HG02623 (cell line): ENCODE measurements around the gene IL18RAP.

Experiments used
- ATAC-seq: cut with Tn5 transposase; IDR thresholded peaks from one replicate; pipeline ENCODE4 v1.9.1; 2021; ENCODE audit warnings: moderate library complexity; ENCODE audit not compliant: unreplicated experiment

IL18RAP gene

GRCh38 chr2:102451968-102452367, 29.0 kb downstream of the IL18RAP start:
- ATAC-seq = no peak

DNA sequence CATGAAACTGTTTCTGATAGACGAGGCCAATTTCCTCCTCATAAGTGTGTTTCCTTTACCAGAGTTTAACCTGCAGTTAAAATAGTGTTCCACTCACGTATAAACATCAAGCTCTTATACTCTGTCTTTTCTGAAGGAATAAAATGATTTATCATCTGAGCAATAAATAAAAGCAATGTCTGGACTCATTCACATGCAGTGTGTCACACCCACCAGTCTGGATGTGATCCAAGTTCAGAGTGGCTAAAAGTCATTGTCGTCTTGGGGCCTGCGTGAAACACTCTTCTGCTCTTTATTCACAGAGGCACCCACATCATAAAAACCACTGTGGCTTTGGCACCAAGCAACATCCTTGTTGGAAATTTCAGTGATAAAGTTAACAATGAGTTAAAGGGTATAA, 30.5 kb downstream of the IL18RAP start:
- no peak for ATAC-seq

DNA sequence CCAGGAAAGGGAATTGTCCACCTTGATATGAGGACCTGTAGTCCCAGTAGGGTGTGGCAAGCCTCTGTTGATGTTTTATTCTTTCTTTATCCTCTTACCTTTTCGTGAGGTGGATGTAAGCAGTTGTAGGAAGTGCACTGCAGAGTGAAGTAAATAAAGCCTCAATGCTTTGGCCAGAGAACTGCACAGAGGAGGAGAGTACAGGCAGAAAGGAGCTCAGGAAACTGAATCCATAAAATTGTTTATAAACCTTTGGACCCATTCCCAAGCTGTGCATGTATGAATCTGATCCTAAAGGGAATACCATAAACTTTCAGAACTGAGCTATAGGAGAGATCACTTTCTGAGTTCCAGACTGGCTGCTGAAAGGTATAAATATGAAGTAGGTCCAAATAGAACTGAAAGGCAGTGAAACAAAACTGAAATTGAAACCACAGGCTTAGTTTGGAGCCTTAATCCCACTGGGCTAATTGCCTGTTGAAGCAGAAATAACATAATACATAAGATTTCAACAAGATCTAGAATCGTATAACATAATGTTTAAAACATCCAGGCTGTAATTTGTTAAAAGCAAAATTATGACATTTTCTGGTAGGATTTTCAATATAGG, 32.2 kb downstream of the IL18RAP start:
- ATAC-seq = no peak

- ATAC-seq = no peak
Observed at GRCh38 chr2:102460467-102460866, 37.5 kb downstream of the IL18RAP start.

DNA sequence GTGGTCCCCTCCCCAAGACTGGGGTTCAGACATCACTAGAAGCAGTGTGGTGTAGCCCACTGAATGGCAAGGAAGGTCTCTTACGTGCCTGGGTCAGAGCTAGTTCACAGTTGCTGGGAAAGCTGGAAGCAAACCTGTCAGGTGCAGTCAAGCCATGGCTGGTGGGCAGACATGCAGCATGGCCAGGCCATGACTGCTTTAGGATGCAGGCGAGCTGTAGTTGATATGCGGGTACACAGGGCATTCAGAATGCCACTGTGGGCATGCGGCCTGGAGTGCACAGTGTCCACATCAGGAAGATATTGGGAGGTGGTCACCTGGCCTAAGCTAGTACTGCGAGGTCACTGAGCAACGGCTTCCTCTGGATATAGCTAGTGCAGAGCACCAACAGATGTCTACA, 38.2 kb downstream of the IL18RAP start:
- ATAC-seq = no peak

DNA sequence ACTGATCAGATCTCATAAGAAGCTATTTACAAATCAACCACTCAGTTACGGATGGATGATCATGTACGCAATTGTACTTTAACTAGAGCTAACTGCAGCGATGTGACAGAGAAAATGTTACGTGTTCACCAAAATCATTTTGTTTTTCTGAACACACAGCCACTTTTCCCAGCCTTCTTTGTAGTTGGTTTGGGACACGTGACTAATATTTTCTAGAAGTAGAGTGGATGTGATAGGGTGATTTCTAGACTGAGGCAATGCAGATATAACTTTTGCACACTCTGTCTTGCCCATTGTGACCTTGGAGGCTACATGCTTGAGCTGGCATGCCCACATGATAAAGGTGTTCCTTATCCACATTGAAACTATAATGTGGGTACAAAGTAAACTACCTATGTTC, 40.2 kb downstream of the IL18RAP start:
- no peak for ATAC-seq

- no peak for ATAC-seq
Observed at GRCh38 chr2:102470168-102470567, 47.2 kb downstream of the IL18RAP start.

DNA sequence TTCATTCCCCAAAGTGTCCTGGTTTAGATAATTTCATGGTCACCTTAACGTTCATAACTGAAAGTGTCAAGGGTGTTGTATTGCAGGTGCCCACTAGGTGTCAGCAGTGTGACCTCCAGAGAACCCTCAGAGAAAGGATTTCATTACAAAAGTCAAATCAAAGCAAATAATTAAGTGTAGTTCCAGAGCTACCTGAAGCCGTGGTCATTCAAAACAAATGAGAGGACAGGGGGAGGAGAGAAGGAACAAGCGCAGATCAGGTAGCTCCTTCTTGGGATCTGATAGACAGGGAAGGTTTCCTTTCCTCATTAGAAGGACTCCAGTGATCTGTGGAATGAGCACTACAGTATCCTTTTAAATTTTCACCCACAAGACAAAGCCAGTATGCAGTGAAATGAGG, 50.1 kb downstream of the IL18RAP start, which contains the start of gene SLC9A4:
TSS of gene SLC9A4 (plus strand) at position 207 of the 400 bp plus-strand sequence. CDS start 534 bp downstream, outside the sequence.
- ATAC-seq = peak; percentile 73

DNA sequence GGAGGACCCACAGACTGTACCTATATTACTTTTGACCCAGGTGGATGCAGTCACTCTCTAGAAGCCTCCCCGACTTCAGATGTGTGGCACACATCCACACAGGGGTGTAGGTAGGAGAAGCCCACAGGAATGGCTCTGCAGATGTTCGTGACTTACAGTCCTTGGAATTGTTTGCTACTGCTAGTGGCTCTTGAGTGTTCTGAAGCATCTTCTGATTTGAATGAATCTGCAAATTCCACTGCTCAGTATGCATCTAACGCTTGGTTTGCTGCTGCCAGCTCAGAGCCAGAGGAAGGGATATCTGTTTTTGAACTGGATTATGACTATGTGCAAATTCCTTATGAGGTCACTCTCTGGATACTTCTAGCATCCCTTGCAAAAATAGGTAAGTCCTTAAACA, 50.7 kb downstream of the IL18RAP start:
- ATAC-seq = no peak

DNA sequence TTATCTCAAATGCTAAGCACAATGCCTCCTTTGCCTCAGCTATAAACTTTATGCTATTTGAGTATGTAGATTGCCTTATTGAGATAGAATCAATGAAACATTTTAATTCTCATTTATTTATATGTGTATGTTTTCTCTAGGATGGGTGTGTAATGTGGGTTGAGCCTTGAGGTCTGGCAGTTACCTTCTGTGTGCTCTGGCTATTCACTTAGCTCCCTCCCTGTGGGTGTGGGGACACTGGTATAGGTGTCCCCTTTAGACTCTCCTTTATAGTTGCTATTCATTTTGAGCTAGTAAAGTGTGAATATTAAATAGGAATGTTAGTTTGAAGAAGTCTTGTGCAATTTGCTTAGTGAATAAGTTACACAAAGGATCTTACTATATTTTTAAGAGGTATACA, 51.8 kb downstream of the IL18RAP start:
- ATAC-seq = no peak

DNA sequence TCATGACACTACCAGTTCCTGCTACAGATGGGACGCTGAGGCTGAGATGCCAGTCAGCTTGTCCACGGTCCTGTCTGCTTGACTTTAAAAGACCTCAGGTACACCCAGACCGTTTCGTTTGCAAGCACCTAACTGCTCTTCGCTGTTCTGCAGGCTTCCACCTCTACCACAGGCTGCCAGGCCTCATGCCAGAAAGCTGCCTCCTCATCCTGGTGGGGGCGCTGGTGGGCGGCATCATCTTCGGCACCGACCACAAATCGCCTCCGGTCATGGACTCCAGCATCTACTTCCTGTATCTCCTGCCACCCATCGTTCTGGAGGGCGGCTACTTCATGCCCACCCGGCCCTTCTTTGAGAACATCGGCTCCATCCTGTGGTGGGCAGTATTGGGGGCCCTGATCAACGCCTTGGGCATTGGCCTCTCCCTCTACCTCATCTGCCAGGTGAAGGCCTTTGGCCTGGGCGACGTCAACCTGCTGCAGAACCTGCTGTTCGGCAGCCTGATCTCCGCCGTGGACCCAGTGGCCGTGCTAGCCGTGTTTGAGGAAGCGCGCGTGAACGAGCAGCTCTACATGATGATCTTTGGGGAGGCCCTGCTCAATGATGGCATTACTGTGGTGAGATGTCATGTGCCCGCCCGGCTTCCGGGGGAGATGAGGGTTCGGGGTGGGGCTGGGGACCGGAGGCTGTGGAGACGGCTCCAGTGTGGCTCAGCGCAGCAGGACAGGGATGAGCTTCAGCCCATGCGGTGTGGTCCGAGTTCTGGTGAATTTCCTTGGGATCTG, 55.9 kb downstream of the IL18RAP start:
- no peak for ATAC-seq

DNA sequence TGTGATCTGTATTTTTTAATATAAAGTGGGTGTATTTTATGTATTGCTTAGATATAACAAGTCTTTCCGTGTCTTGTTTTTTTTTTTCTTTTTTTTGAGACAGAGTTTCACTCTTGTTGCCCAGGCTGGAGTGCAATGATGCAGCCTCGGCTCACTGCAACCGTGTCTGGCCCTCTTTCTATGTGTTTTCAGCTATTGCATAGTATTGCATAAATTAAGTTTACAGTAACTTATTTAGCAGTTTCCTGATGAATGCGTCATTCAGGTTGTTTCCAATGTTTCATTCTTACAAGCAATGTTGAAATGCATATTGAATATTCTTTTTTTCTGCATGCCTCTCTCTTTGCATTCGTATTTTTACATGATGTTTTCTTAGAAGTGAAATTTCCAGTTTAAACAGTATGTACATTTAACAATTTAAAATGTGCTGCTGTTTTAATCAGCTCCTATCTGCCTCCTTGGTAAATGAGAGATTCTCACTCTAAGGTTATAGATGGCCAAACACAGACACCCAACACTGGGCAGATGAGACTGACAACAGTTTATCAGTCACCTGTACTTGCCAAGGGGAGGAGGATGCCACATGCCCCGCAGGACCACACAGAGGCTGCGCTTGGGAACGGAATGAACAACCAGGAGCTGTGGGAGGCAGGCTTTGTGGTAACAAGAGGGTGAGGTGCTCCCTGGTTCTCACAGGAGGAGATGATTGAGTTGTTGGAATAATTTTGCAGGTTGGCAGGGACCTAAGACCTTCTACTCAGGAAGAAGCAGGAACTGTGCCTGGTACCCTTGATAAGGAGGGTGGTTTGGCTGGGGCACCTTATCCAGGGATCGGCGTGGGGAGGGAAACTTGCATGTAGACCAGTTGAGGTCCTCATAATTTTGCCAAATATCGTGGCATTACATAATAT, 57.6 kb downstream of the IL18RAP start:
- no peak for ATAC-seq

DNA sequence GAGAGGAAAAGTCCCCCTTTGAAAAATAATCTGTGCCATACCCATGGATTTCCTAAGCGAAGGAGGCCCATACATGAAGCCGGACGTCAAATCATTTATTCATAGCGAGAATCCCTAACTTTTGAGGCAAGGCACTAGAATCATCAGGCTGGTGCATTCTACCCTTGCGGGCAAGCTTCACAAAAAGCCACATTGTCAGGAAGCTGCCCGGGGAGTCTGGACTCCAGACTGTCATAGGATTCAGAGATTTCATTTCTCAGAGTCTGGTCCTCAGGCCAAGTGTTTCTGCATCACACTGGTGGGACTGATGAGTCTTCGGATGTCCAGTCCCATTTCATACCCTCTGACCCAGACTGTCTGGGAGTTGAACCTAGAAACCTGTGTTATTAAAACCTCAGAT, 59.0 kb downstream of the IL18RAP start:
- no peak for ATAC-seq

- ATAC-seq = no peak
Observed at GRCh38 chr2:102483086-102483485, 60.1 kb downstream of the IL18RAP start.

DNA sequence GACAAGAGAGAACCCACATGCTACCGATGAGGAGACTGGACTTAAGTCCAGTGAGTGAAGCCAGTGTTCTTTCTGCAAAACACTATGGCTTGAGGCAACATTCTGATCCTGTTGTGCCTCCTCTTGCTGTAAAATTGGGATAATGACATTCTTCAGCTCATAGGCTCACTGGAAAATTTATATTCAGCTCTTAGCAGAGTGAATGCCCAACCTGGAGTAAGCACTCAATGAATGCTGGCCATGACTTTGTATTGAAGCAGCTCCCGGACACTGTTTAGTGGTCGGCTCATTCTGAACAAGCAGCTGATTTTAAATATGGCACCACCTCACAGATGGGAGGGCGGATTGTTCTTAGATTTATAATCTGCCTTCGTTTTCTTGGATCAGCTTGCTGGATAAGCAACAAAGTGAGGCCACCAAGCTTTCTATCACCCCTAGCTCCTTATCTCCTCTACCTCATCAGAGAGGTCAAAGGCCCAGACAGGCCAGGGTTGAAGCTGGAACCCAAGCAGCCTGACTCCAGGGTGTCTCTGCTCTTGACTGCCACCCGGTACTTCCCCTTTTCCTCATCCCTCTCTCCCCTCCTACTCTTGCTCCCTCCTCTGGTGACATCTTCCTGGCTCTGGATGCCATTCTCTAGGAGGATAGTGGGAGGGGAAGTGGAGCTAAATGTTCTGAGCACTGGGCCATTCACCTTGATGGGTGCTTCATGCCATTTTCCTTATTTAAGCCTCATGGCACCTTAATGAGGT, 61.5 kb downstream of the IL18RAP start:
- no peak for ATAC-seq

DNA sequence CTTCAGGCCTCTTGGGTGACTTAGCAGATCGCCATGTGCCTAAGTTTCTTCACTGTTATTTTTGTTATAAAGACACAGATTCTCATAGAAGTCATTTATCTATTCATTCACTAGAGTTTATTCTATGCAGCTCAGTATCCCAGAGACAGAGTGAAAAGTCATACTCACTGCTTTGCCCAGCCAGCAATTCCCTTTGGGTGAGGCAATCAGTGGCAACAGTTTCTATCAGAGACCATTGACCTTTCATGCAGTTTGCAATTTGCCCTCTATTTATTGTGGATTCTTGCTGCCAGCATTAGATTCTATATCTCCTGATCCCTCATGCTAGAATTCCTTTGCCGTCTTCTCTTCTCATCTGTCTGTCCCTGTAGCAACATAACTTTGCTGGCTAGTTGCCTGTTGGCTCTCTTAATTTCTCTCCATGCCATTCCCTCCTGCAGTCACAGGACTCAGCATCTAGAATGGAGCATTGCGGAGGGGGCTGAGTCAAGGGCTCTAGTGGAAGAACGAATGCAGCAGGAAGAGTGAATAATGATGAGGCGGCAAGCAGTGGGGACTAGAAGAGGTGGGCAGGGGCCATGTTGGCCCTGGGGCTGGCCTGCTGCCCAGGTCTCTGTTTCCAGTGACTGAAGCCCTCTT, 62.3 kb downstream of the IL18RAP start:
- no peak for ATAC-seq

GRCh38 chr2:102486941-102487702, 64.2 kb downstream of the IL18RAP start:
- ATAC-seq = no peak

DNA sequence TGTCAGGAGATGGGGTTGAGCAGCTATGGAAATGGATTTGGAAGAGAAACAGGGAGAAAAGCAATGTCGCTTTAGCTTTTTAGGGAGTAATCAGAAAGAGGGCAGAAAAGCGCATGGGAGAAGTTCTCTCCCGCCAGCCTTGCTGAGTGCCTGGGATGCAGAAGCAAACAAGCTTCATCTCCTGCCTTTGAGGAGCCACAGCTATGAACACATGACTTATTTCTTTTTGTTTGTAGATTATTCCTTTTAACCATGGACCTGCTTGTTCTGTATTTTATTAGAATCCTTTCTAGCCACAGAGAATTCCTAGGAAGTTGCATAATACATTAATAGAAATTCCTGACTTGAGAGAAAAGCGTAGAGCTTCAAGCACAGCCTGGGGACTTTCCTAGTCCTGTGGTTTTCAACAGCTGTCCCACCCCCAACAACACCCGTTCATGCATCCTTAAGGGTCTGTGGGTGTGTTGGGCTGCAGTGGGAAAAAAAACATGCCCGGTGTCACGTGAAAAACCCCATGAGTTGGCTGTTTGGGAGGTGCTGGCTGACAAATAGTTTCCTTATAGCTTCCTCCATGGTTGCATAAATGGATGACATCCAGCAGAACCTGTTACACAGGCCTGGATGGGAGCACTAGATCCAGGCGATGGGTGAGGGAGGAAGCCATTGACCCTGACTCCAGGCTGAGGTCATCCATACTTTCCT, 65.0 kb downstream of the IL18RAP start:
- no peak for ATAC-seq

DNA sequence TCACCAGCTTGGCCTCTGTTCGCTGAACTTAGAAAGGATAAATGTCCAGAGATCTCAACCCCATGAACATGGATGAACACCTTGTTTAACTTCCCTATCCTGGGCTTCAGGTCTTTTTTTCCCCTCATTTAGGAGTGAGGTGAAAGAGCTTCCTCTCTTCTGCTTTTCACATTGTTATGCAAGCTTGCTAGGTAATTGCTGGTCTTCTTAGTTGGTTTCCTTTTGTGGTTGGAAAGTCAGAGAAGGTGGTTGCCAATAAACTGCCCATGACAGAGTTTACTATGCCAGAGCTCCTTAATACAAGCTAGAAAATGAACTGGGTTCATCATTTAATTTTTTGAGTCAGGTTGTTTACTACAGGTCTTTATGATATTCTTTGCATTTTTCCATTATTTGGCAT, 66.7 kb downstream of the IL18RAP start:
- ATAC-seq = no peak
